A549 (cell line): ENCODE data around the gene GNA15. TPM values are rescaled to one million over a fixed set of nuclear protein-coding genes. Genes with fewer than 3 reads are reported as not detected.

Experiments used
- ATAC-seq, 2 experiments: fragments of 200-7000 bp in 1 of 2; fragments of >200 bp in 1 of 2; cut with Nextera tagmentation in 1 of 2; cut with Tn5 transposase in 1 of 2; 3 replicates each; pipeline versions ENCODE4 v1.8.0 to v1.9.1; 2018 to 2020; ENCODE audit warnings: mild to moderate bottlenecking in 1 of 2, moderate library complexity in 1 of 2
- CTCF ChIA-PET: fragments of 300-600 bp; sonication (Branson Sonifier 250); formaldehyde crosslinking; extraction: SDS; loops from one replicate; lab custom pipeline; 2021; ENCODE audit warnings: antibody characterized with exemption, inconsistent platforms; lab: Yijun Ruan, JAX
- POLR2A ChIA-PET: fragments of 350-600 bp; formaldehyde crosslinking; extraction: SDS; loops from one replicate; lab custom pipeline; 2021; ENCODE audit warnings: antibody characterized with exemption, inconsistent platforms; lab: Yijun Ruan, JAX
- DNase-seq, 2 experiments: peaks; one replicate each; pipeline versions ENCODE4 v3.0.0 to v3.0.0-alpha.2; 2011 to 2016; ENCODE audit warnings: low read depth in 1 of 2, low spot score in 1 of 2
- FAIRE-seq: peaks from 2 replicates; lab custom pipeline; 2011; peaks lifted over from hg19 to GRCh38; lab: Jason Lieb, UNC
- H3K27ac ChIP-seq, 2 experiments: fragments of >200 bp; sonication (Bioruptor Twin); formaldehyde crosslinking; 3 replicates each; pipeline ENCODE4 v1.5.1; 2016 to 2017
- H3K4me1 ChIP-seq: fragments of >200 bp; sonication (Bioruptor Twin); formaldehyde crosslinking; 3 replicates; pipeline ENCODE4 v1.6.1; 2016
- H3K4me2 ChIP-seq: fragments of >200 bp; sonication (Bioruptor Twin); formaldehyde crosslinking; 3 replicates; pipeline ENCODE4 v1.6.1; 2016
- H3K4me3 ChIP-seq: fragments of >200 bp; sonication (Bioruptor Twin); formaldehyde crosslinking; 3 replicates; pipeline ENCODE4 v1.5.1; 2016
- H3K9me3 ChIP-seq: fragments of >200 bp; sonication (Bioruptor Twin); formaldehyde crosslinking; 3 replicates; pipeline ENCODE4 v1.6.1; 2016
- CHD2 ChIP-seq: fragments of 150-350 bp; IDR thresholded peaks from 2 replicates; pipeline ENCODE4 v1.6.1; 2014; ENCODE audit warnings: low read length; ENCODE audit not compliant: partially characterized antibody
- CTCF ChIP-seq: fragments of >200 bp; sonication (Bioruptor Twin); formaldehyde crosslinking; IDR thresholded peaks from 3 replicates; pipeline ENCODE4 v1.5.1; 2016
- E2F6 ChIP-seq: IDR thresholded peaks from 2 replicates; pipeline ENCODE4 v1.6.1; 2012; ENCODE audit warnings: low read depth, borderline replicate concordance
- EHMT2 ChIP-seq: fragments of 200-600 bp; sonication (generic); IDR thresholded peaks from 2 replicates; pipeline ENCODE4 v1.6.1; 2016; ENCODE audit warnings: antibody characterized with exemption, low read depth, mild to moderate bottlenecking, moderate library complexity
- ESRRA ChIP-seq: fragments of 150-350 bp; IDR thresholded peaks from 2 replicates; pipeline ENCODE4 v1.6.1; 2014; ENCODE audit warnings: mild to moderate bottlenecking, low read length, borderline replicate concordance
- FOSB ChIP-seq: fragments of 250-450 bp; sonication (Bioruptor Pico); IDR thresholded peaks from 2 replicates; pipeline ENCODE4 v1.5.0; 2020; ENCODE audit warnings: mild to moderate bottlenecking, moderate library complexity
- FOSL2 ChIP-seq, 2 experiments: fragments of 450-650 bp in 1 of 2; fragments of >200 bp in 1 of 2; sonication (Bioruptor Twin) in 1 of 2; formaldehyde crosslinking; IDR thresholded peaks; 2 replicates each; pipeline versions ENCODE4 v1.5.0 to v1.6.1; 2016 to 2020; ENCODE audit warnings: mild to moderate bottlenecking in 1 of 2, moderate library complexity in 1 of 2
- HDAC2 ChIP-seq: fragments of 200-600 bp; sonication (generic); IDR thresholded peaks from 2 replicates; pipeline ENCODE4 v1.6.1; 2016
- HES2 ChIP-seq: fragments of >200 bp; sonication (Bioruptor Twin); formaldehyde crosslinking; IDR thresholded peaks from 2 replicates; pipeline ENCODE4 v1.6.1; 2016
- HEYL ChIP-seq: fragments of 250-450 bp; sonication (Bioruptor Pico); IDR thresholded peaks from 2 replicates; pipeline ENCODE4 v1.8.0; 2021; ENCODE audit warnings: mild to moderate bottlenecking, moderate library complexity
- HOXB5 ChIP-seq: fragments of 250-450 bp; sonication (Bioruptor Pico); IDR thresholded peaks from 2 replicates; pipeline ENCODE4 v1.5.0; 2020; ENCODE audit warnings: mild to moderate bottlenecking, moderate library complexity
- KDM5A ChIP-seq: fragments of 200-600 bp; sonication (generic); IDR thresholded peaks from 2 replicates; pipeline ENCODE4 v1.6.1; 2016; ENCODE audit warnings: antibody characterized with exemption, mild to moderate bottlenecking
- MAX ChIP-seq: IDR thresholded peaks from 2 replicates; pipeline ENCODE4 v1.6.1; 2012
- NFE2L2 ChIP-seq: fragments of 150-350 bp; conservative IDR thresholded peaks from 2 replicates; pipeline ENCODE4 v1.6.1; 2014; ENCODE audit warnings: low read length
- NR3C1 ChIP-seq: fragments of >200 bp; sonication (Bioruptor Twin); formaldehyde crosslinking; IDR thresholded peaks from 3 replicates; pipeline ENCODE4 v1.6.1; 2017
- PHF8 ChIP-seq: fragments of 200-600 bp; sonication (generic); IDR thresholded peaks from 2 replicates; pipeline ENCODE4 v1.6.1; 2016; ENCODE audit warnings: low read depth, mild to moderate bottlenecking, antibody characterized with exemption, moderate library complexity, borderline replicate concordance
- POLR2A ChIP-seq: IDR thresholded peaks from 2 replicates; pipeline ENCODE4 v1.6.1; 2012; ENCODE audit warnings: mild to moderate bottlenecking, low read length
- POLR2AphosphoS2 ChIP-seq: conservative IDR thresholded peaks from 2 replicates; pipeline ENCODE4 v1.6.1; 2012; ENCODE audit warnings: low read length, improper control_type of control experiment, inconsistent platforms
- RCOR1 ChIP-seq: fragments of 150-350 bp; IDR thresholded peaks from 2 replicates; pipeline ENCODE4 v1.6.1; 2014; ENCODE audit warnings: antibody characterized with exemption, low read length, low read depth
- ZFP36 ChIP-seq: fragments of 450-650 bp; IDR thresholded peaks from 2 replicates; pipeline ENCODE4 v1.6.1; 2014; ENCODE audit warnings: borderline replicate concordance; ENCODE audit not compliant: partially characterized antibody
- ZNF302 ChIP-seq: fragments of 250-450 bp; sonication (Bioruptor Pico); IDR thresholded peaks from 2 replicates; pipeline ENCODE4 v1.9.0; 2021; ENCODE audit warnings: inconsistent platforms, mild to moderate bottlenecking, moderate library complexity
- ZSCAN20 ChIP-seq: fragments of 250-450 bp; sonication (Bioruptor Pico); IDR thresholded peaks from 2 replicates; pipeline ENCODE4 v1.8.0; 2022; ENCODE audit warnings: mild to moderate bottlenecking, moderate library complexity
- WGBS: methylation state at CpG from one replicate; pipeline ENCODE4 v1.1.6; 2017; ENCODE audit errors: missing lambda C conversion rate; 5-methylcytosine and 5-hydroxymethylcytosine counted together
- polyA plus RNA-seq, 4 experiments: library from polyadenylated mRNA; depleted of rRNA in 3 of 4; stranded (reverse); fragments of >200 nt; fragmentation: RNase III in 1 of 4; extraction: RNeasy Plus Mini Kit Qiagen cat#74134 plus additional on column Dnase treatment in 1 of 4; gene quantifications; 2 replicates in 3 of 4; 3 replicates in 1 of 4; pipeline ENCODE4 v1.2.3, GENCODE V29; 2011 to 2017
- TF ChIP-seq, protein P1 (sequence below): fragments of 150-350 bp; IDR thresholded peaks from 2 replicates; pipeline ENCODE4 v1.6.1; 2014; ENCODE audit warnings: low read depth, mild to moderate bottlenecking, low read length
- TF ChIP-seq, protein P2 (sequence below): IDR thresholded peaks from 2 replicates; pipeline ENCODE4 v1.6.1; 2012
- TF ChIP-seq, protein P3 (sequence below): fragments of 200-600 bp; sonication (generic); IDR thresholded peaks from 2 replicates; pipeline ENCODE4 v1.6.1; 2016; ENCODE audit warnings: antibody characterized with exemption, mild to moderate bottlenecking, moderate library complexity

The GNA15 gene
- polyA plus RNA-seq, 2 of the 4 experiments (the other 2 are of a cell fraction) = 0.06 TPM; not detected in 1

GRCh38 chr19:3096267-3096901, 39.4 kb upstream of the GNA15 start:
- 86% methylated on average over 21 of the region's 25 CpGs for WGBS
- no peak for FAIRE-seq
- Histone ChIP-seq H3K4me1 (peaks cover 10% of the 10 kb centered on the region; the same call in 2 of the 3 replicates), H3K4me2 (peak overlapping the region; percentile 96), H3K4me3 (no peak overlapping the region), H3K27ac (no peak overlapping the region; a peak in 1 of 6 replicates), H3K9me3 (no peaks in the 10 kb centered on the region)
- ChIA-PET POLR2A (no interaction called here), CTCF (interaction anchor here (1.4 to 3.0 kb wide), 5 partner anchors 8 to 145 kb away, joined by 6 to 15 read pairs (median 9); no protein-coding TSS in a partner anchor)
- TF ChIP-seq, protein P1, sequence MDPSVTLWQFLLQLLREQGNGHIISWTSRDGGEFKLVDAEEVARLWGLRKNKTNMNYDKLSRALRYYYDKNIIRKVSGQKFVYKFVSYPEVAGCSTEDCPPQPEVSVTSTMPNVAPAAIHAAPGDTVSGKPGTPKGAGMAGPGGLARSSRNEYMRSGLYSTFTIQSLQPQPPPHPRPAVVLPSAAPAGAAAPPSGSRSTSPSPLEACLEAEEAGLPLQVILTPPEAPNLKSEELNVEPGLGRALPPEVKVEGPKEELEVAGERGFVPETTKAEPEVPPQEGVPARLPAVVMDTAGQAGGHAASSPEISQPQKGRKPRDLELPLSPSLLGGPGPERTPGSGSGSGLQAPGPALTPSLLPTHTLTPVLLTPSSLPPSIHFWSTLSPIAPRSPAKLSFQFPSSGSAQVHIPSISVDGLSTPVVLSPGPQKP = no peak
- TF ChIP-seq PHF8 = no peak
- TF ChIP-seq, protein P2, sequence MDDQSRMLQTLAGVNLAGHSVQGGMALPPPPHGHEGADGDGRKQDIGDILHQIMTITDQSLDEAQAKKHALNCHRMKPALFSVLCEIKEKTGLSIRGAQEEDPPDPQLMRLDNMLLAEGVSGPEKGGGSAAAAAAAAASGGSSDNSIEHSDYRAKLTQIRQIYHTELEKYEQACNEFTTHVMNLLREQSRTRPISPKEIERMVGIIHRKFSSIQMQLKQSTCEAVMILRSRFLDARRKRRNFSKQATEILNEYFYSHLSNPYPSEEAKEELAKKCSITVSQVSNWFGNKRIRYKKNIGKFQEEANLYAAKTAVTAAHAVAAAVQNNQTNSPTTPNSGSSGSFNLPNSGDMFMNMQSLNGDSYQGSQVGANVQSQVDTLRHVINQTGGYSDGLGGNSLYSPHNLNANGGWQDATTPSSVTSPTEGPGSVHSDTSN = no peak
- no peak for TF ChIP-seq ZFP36
- TF ChIP-seq MAX = no peak
- no peak for TF ChIP-seq KDM5A
- no peak for TF ChIP-seq E2F6
- TF ChIP-seq CTCF = no peak
- no peak for TF ChIP-seq ESRRA
- no peak for TF ChIP-seq HDAC2
- TF ChIP-seq RCOR1 = no peak
- no peak for TF ChIP-seq CHD2
- no peak for TF ChIP-seq FOSL2 (IDR thresholded peaks at IDR 0.05)
- no peak for TF ChIP-seq FOSL2 (CRISPR knock-in tag; IDR thresholded peaks at IDR 0.05)
- TF ChIP-seq ZNF302 (CRISPR knock-in tag) = no peak
- no peak for TF ChIP-seq HEYL (CRISPR knock-in tag)
- no peak for TF ChIP-seq HOXB5
- no peak for TF ChIP-seq NFE2L2
- TF ChIP-seq POLR2A = no peak
- ATAC-seq = no peak
- no peak for DNase-seq

DNA sequence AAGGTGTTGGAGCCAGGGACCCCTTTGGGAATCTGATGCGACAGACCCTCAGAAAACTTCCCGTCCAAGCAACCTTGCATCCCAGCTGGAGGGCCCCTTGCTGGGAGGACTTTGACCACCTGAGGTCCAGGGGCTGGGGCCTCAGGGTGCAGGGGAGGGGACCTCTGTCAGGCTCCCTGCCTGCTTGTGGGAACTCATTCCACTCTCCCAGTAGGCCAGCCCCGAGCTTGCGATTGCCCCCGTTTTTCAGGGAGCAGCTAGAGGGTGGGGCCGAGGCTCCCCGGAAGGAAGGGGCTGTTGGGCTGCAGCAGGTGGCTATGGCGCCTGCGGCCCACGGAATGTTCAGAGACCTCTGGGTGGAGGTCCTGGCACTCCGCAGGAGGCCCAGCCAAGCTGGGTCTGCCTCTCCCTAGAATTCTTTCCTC, 38.9 kb upstream of the GNA15 start:
- 82% methylated on average over 2 of the region's 11 CpGs for WGBS
- FAIRE-seq = no peak
- TF ChIP-seq, protein P1 = no peak
- TF ChIP-seq HES2 = no peak
- TF ChIP-seq, protein P3, sequence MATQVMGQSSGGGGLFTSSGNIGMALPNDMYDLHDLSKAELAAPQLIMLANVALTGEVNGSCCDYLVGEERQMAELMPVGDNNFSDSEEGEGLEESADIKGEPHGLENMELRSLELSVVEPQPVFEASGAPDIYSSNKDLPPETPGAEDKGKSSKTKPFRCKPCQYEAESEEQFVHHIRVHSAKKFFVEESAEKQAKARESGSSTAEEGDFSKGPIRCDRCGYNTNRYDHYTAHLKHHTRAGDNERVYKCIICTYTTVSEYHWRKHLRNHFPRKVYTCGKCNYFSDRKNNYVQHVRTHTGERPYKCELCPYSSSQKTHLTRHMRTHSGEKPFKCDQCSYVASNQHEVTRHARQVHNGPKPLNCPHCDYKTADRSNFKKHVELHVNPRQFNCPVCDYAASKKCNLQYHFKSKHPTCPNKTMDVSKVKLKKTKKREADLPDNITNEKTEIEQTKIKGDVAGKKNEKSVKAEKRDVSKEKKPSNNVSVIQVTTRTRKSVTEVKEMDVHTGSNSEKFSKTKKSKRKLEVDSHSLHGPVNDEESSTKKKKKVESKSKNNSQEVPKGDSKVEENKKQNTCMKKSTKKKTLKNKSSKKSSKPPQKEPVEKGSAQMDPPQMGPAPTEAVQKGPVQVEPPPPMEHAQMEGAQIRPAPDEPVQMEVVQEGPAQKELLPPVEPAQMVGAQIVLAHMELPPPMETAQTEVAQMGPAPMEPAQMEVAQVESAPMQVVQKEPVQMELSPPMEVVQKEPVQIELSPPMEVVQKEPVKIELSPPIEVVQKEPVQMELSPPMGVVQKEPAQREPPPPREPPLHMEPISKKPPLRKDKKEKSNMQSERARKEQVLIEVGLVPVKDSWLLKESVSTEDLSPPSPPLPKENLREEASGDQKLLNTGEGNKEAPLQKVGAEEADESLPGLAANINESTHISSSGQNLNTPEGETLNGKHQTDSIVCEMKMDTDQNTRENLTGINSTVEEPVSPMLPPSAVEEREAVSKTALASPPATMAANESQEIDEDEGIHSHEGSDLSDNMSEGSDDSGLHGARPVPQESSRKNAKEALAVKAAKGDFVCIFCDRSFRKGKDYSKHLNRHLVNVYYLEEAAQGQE = no peak
- TF ChIP-seq POLR2AphosphoS2 = no peak
- TF ChIP-seq NR3C1 = no peak
- TF ChIP-seq EHMT2 = no peak
- TF ChIP-seq E2F6 = no peak
- no peak for TF ChIP-seq ZSCAN20 (CRISPR knock-in tag)
- no peak for TF ChIP-seq FOSB

More for the DNA sequence above, 38.9 kb upstream of the GNA15 start:
- POLR2A ChIA-PET = no interaction called here
- CTCF ChIA-PET = interaction anchor here (0.7 to 3.0 kb wide), 8 partner anchors 8 to 154 kb away, joined by 3 to 15 read pairs (median 6); no protein-coding TSS in a partner anchor
- DNase-seq (no peak), ATAC-seq (no peak)
- Histone ChIP-seq H3K27ac (no peak overlapping the region), H3K4me2 (no peak overlapping the region; the same call in 2 of the 3 replicates), H3K9me3 (no peaks in the 10 kb centered on the region), H3K4me1 (peaks cover 10% of the 10 kb centered on the region; the same call in 2 of the 3 replicates), H3K4me3 (no peak overlapping the region)
